ENCODE results near the gene RNF220.

The RNF220 gene

DNA sequence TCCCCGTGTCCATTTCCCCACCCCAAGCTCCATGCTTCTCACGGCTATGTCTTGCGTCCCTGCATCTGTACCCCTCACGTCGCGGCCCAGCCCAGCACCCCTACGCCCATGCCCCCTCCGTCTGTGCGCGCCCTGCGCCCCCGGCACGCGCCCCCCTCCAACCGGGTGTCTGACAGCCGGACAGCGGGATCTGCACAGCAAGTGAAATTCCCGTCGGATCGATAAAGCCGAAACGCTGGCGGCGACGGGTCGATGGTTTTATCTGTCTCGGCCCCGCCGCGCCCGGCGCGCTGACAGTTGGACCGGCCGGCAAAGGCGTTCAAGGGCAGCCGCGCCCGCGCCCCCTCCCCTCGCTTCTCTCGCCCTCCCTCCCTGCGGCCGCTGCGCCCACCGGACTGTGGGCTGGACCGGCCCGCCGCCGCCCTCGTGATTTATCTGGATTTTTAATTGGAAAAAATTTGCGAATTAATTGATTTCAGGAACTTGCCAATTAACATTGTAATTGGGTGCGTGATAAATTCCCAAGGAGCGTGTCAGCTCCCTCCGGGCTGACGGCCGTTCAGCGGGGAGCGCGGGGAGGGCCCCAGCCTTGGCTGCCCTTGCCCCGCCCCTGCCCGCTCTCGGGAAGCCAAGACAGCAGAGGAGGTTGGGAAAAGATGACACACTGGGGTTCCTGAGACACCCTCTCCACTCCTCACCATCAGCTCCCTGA is 212.1 kb downstream of the RNF220 start:
- DNase-seq = no peak

DNA sequence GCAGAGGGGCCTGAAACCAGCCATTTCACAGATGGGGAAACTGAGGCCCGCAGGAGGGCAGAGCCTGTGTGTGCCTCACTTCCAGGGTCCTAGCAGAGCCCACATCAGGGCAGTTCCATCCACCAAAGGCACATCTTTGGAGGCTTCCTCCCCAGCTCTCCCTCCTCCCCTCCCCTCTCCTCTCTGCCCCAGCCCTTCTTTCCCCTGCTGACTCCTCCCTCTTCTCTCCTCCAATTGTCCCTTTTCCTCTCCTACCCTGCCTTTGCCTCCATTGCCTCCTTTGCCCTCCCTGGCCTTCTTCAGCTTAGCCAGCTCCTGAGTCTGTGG is 212.6 kb downstream of the RNF220 start:
- DNase-seq = no peak

GRCh38 chr1:44619261-44619900 is 214.3 kb downstream of the RNF220 start:
- DNase-seq = no peak

DNA sequence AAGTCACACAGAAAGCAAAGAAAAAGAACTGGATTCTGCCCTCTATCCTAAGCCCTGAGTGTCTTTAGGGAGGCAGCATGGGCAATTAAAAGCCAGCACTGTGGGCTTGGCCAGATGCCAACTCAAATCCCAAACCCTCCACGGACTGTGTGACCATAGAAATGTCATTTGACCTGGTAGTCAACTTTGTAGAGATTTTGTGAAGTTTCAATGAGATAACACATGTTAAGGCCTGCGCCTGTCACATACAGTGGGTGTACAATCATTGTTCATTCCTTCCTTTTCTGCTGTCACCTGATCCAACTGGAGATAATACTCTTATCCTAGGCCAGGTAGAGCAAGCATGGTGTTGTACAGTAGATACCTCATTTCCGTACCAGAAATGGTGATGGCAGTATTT is 215.0 kb downstream of the RNF220 start:
- no peak for DNase-seq

DNA sequence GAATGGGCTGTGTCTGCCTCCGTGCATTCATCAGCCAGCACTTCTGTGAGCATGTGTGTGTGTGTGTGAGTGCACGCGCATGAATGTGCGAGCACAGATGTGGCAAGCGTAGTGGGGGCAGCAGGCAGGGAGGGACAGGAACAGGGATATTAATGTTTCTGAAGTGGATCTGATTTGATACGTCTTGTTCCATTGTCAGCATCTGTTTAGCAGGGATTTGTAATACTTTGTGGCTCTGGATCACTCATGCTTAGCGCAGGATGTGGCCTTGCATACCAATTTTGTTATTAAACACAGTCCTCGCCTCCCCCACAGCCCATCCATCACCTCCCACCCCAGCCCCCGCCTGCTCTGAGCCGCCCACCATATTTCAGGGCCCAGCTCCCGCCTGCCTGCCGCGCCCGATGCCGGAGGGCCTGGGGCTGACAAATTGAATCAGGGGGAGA is 216.8 kb downstream of the RNF220 start:
- DNase-seq = no peak

GRCh38 chr1:44624268-44624901 is 219.3 kb downstream of the RNF220 start:
- peak; percentile 46 for DNase-seq

GRCh38 chr1:44625348-44625747 is 220.3 kb downstream of the RNF220 start:
- no peak for DNase-seq

- no peak for DNase-seq
These were observed 224.1 kb downstream of the RNF220 start for GRCh38 chr1:44628962-44629756.

DNA sequence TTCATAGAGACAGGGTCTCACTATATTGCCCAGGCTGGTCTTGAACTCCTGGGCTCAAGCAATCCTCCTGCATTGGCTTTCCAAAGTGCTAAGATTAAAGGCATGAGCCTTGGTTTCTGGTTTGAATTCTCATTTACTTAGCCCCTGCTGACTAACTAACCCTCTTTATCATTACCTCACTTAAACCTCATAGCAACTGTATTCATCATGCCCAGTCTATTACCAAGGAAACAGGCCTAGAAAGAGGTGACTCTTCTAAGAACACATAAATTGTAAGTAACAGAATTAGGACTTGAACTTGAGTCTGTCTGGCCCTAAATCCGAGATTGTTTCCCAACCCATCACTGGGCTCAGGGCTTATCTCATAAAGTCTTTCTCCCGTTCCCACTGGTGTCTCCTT is 225.1 kb downstream of the RNF220 start:
- no peak for DNase-seq

GRCh38 chr1:44631333-44631646 is 226.2 kb downstream of the RNF220 start:
- DNase-seq = no peak

DNA sequence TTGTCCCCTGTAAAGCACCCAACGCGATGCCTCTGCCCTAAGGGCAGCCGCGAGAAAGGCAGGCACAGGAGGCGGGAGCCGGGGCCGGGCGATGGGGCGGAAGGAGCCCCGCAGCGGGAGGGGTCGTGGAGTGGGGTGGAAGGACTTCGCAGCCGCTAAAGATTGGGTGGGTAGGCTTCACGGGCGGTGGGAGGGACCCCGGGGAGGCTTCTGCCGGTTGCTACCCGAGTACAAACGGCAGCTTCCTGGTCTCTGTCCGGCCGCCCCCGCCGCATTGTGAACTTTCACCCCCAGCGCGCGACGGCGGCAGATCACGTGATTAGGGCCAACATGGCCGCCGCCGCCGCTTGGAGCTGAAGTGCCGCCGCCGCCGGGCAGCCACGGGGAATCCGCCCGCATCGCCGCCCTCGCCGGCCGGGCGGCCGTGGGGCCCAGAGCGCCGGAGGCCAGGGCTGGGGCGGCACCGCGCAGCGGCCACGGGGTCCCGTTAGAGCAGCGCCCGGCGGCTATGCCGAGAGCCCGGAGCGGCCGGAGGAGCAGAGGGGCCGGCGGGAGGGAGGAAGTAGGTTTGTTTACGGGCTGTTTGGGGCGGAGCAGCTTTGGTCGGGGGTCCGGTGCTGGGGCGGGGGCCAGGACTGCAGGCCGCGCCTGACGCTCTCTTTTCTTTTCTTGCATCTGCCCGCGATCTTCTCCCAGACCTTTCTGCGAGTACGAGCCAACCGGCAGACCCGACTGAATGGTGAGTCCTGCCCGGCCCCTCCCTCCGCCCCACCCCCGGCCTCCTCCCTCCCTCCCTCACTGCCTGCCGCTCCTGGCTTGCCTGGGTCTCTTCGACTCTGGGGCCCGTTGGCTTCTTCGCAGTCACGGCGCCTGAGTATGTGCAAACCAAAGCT is 226.8 kb downstream of the RNF220 start:
- peak; percentile 96 for DNase-seq

DNA sequence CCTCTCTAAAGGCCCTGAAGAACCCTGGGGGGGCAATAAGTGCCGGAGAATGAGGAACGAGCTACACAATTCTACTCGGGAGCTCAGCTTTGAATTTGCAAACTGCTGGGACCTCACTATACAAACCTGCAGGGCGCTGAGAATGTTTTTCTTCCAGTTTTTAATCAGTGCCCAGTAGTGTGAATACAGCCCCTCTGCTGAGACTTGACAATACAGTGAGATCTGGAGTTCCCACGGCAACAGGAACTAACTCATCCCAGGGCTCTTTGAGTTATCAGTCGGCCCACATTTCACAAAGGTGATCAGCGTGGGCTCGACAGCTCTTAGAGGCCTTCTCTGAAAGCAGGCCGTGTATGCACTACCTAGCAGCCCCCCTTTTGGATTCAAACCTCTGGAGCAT is 227.5 kb downstream of the RNF220 start:
- DNase-seq = peak; percentile 75

DNA sequence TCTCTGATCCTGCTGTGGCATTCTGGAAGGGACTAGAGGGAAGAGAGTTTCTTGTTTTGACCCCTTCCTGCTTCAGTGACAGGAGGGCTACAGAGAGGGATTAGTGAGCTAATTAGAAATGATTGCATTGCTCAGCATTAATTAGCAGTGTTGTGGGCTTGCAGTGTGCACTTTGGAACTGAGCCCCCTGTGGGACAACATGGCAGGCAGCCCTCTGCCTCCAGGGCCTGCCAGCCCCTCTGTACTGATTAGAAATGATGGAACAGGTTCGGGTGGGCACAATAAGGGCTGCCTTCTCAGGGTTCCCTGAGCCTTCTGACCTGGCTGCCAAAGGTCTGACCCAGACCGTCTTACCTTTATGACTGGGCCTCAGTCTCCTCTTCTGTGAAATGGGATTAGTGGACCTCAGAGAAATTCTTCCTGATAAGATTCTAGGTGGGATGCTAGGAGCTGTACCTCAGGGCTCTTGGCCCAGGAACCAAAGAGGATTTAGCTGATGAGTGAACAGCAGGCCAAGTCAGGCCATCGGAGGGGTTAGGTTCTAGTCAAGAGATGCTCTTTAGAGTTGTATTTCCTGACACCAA is 229.6 kb downstream of the RNF220 start:
- no peak for DNase-seq

GRCh38 chr1:44635439-44635838 is 230.4 kb downstream of the RNF220 start:
- no peak for DNase-seq

DNA sequence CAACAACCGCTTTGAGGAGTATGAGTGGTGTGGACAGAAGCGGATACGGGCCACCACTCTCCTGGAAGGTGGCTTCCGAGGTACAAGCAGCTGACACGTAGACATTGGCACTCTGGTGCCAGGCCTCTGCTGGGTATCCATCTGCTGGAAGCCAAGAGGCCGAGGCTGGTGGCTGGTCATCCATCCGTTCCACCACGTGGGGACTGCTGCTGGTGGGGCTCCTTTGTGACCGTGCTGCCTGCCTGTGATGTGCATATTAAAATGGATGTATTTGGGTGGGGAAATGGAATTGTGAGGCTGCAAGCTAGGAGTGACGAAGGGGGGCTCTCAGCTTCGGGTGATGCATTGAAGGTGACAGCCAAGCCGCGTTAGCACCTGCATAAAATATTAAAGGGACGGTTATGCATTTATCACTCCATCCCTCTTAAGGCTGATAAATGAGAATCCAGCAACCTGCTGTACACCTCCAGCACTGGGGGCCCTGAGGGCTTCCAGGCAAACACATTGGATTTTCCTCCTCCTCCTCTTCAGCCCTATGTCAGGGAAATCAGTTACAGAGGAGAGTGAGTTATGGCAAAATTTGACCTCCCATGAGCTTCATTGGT is 231.1 kb downstream of the RNF220 start:
- DNase-seq = no peak

DNA sequence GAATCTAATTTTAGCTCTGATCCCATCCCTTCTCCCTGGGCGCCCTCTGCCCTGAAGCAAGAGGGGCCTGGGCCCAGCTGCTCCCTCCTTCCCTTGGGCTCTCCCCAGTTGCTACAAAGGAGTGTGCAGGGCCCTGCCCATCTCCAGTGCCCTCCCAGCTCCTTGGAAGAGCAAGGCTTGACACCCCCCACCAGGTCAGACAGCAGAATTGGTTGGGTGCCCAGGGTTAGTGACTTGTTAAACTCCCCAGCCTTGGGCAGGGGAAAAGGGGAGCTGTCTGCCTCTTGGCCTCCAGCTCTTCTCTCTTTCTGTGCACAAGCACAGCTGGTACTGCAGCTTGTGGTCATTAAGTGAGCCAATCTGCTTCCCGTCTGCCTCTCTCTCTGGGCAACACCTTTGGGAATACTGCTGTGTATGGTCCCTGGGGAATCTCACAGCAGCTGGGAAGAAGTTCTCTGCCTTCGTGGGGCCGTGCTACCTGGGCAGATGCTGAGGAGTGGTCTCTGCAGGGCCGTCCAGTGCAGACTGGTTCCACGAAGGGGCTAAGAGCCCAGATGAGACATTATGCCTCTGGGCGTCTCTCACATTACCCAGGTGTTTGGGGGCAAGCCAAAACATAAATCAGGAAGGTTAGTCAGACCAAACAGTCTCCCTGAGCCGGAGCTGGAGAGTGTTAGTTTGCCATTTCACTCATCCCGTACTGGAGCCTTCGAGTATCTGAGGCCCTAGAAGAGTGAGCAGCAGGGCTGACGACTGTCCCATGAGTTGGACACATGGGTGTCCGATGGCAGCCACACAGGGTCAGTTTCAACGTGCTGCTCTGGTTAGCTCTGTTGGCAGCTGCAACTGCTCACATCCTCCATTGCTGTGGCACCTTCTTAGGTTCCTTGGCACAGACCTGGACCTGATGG is 231.9 kb downstream of the RNF220 start:
- DNase-seq = peak; percentile 64

DNA sequence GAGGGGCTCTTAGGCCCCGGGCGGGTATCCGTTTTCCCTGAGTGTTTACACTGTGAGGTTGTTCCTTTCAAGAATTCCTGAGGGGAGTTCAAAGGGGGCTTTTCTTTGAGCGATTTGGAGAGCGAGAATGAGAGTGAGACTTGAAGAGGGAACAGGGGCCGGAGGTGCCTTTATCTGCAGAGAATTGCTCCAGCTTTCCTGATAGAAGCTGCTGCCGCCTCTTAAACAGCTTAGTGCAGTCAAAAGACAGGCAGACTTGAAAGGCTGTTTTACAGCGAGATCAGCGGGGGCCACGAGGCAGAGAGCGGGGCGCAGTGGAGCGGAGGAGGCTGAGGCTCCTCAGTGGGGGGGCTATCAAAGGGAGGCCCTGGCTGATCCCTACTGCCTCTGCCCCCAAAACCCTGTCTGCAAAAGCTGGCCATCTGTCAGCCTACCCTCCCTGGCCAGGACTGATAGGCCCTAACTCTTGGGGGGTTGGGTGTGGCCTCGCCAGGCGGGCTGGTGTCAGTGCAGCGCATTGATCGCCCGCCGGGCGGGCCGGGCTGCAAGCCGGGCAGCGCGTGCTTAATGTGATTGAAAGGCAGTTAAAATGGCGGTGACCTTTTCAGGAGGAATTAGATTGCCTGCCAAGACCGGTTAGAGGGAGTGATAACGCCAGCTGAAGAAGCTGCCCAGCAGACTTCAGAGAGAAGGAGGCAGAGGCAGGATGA is 232.8 kb downstream of the RNF220 start:
- peak; percentile 94 for DNase-seq

GRCh38 chr1:44640200-44640853 is 235.3 kb downstream of the RNF220 start:
- no peak for DNase-seq

Measured in hematopoietic multipotent progenitor cell treated with erythropoietin and hydrocortisone succinate and interleukin-3 and kit ligand, for 4 days (in vitro differentiated cells).